Epithelial cell of esophagus (primary cell): ENCODE data around the gene MEIS1.

Experiments used
- DNase-seq: peaks from one replicate; pipeline ENCODE4 v3.0.0; 2010; ENCODE audit warnings: low read depth
- H3K4me3 ChIP-seq: 2 replicates; pipeline ENCODE4 v1.5.1; 2011; ENCODE audit warnings: mild to moderate bottlenecking, low read length, control low read depth
- CTCF ChIP-seq: IDR thresholded peaks from 2 replicates; pipeline ENCODE4 v1.5.1; 2011; ENCODE audit warnings: low read depth, mild to moderate bottlenecking, low read length, control low read depth, inconsistent platforms; ENCODE audit not compliant: insufficient read depth; ENCODE audit errors: missing control alignments

MEIS1 gene

GRCh38 chr2:66432801-66433694, 1.9 kb upstream of the MEIS1 start:
- H3K4me3 ChIP-seq = peak overlapping the region; percentile 68
- DNase-seq = peak; percentile 97
- TF ChIP-seq CTCF = peak; percentile 5

GRCh38 chr2:66433695-66433944, 1.3 kb upstream of the MEIS1 start:
- peak overlapping the region; percentile 68 for H3K4me3 ChIP-seq
- TF ChIP-seq CTCF = no peak
- DNase-seq = no peak

DNA sequence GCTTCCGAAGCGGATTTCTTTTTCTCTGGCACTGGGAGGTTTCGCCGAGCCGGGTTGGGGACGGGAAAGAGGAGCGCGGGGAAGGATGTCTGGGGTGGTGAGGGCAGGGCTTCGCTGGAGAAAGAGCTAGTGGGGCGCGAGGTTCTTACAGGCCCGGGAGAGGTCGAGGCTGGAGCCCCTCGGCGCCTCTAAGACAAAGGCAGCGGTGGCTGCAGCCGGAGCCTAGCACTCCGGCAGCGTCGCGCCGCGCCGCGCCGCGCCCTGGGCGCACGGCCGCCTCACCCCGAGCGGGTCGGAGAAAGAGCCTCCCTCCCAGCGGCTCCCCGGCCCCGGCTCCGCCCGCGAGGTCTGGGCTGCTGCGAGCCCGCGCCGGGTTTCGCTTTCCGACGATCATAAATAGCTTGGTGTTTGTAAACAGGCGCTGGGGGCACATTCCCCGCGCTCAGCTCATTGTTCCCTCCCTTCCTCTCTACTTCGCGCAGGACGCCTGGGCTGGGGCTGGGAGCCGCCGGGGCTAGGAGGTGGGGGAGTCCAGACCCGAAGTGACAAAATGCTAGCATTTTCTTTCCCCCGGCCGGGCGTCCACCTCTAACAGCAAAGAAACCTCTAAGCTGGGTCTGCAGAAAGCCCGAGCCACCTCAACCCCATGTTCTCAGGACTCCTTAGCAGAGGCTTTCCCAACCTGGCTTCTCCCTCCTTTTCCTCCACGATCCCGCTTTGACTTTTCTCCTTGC, 813 bp upstream of the MEIS1 start:
- peak; percentile 81 for DNase-seq
- TF ChIP-seq CTCF = no peak
- peak overlapping the region; percentile 68 for H3K4me3 ChIP-seq

DNA sequence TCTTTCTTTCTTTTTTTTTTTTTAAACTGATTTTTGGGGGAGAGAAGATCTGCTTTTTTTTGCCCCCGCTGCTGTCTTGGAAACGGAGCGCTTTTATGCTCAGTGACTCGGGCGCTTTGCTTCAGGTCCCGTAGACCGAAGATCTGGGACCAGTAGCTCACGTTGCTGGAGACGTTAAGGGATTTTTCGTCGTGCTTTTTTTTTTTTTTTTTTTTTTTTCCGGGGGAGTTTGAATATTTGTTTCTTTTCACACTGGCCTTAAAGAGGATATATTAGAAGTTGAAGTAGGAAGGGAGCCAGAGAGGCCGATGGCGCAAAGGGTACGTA, 587 bp downstream of the MEIS1 start:
- DNase-seq = no peak
- peak overlapping the region; percentile 68 for H3K4me3 ChIP-seq
- no peak for TF ChIP-seq CTCF

DNA sequence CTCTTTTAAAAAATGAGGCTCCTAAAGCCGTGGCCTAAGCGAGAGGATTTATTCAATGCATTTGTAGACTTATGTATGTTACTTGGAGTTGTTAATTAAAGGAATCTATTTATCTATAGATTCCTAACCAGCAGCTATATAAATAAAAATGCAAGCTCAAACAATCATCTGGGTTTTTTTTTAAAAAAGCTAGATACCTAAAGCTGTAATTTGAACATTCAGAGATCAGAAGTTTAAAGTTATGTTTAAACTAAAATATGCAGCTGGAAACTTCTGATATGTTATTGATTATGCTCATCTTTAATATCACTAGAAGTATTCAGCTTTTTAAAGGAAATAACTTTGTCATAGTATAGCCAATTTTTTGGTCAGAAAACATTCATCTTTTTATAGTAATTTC, 1.0 kb downstream of the MEIS1 start:
- peak overlapping the region; percentile 68 for H3K4me3 ChIP-seq
- DNase-seq = no peak
- TF ChIP-seq CTCF = no peak

GRCh38 chr2:66436581-66437001, 1.7 kb downstream of the MEIS1 start:
- no peak for DNase-seq
- H3K4me3 ChIP-seq = peak overlapping the region; percentile 68
- no peak for TF ChIP-seq CTCF
